ENCODE results near the gene STAT1.

Gene STAT1

GRCh38 chr2:191051825-191052778 lies 38.1 kb upstream of the STAT1 start:
- DNase-seq = no peak
- TF ChIP-seq CTCF (IDR thresholded peaks at IDR 0.05; ENCODE audit: low read depth, low read length) = peak; percentile 68

GRCh38 chr2:191051177-191051576 lies 37.2 kb upstream of the STAT1 start:
- Histone ChIP-seq H3K36me3 (no peaks in the 10 kb centered on the region), H3K27me3 (peaks cover 9% of the 10 kb centered on the region), H3K4me1 (no peaks in the 10 kb centered on the region), H3K4me3 (ENCODE audit: low read depth, low read length) (no peak overlapping the region), H3K9me3 (no peaks in the 10 kb centered on the region)
- TF ChIP-seq CTCF (IDR thresholded peaks at IDR 0.05; ENCODE audit: low read depth, low read length) = no peak
- DNase-seq = no peak

More at GRCh38 chr2:191051825-191052778, 38.1 kb upstream of the STAT1 start:
- Histone ChIP-seq H3K4me3 (ENCODE audit: low read depth, low read length) (peak overlapping the region; percentile 19; the same call in 1 of the 2 replicates), H3K4me1 (no peaks in the 10 kb centered on the region), H3K36me3 (no peaks in the 10 kb centered on the region), H3K9me3 (no peaks in the 10 kb centered on the region), H3K27me3 (peaks cover 9% of the 10 kb centered on the region)

GRCh38 chr2:191050640-191050987 lies 36.6 kb upstream of the STAT1 start:
- H3K27me3 ChIP-seq = peaks cover 9% of the 10 kb centered on the region
- no peak for TF ChIP-seq CTCF (IDR thresholded peaks at IDR 0.05; ENCODE audit: low read depth, low read length)
- no peaks in the 10 kb centered on the region for H3K36me3 ChIP-seq
- no peaks in the 10 kb centered on the region for H3K9me3 ChIP-seq
- no peaks in the 10 kb centered on the region for H3K4me1 ChIP-seq
- DNase-seq = no peak
- no peak overlapping the region for H3K4me3 ChIP-seq (ENCODE audit: low read depth, low read length)

- TF ChIP-seq CTCF (IDR thresholded peaks at IDR 0.05; ENCODE audit: low read depth, low read length) = no peak
- Histone ChIP-seq H3K36me3 (no peaks in the 10 kb centered on the region), H3K4me1 (no peaks in the 10 kb centered on the region), H3K9me3 (no peaks in the 10 kb centered on the region), H3K4me3 (ENCODE audit: low read depth, low read length) (no peak overlapping the region), H3K27me3 (peaks cover 9% of the 10 kb centered on the region)
- no peak for DNase-seq
These were observed 36.0 kb upstream of the STAT1 start for GRCh38 chr2:191049728-191050639.

- Histone ChIP-seq H3K4me1 (no peaks in the 10 kb centered on the region), H3K9me3 (no peaks in the 10 kb centered on the region), H3K27me3 (peaks cover 9% of the 10 kb centered on the region), H3K4me3 (ENCODE audit: low read depth, low read length) (no peak overlapping the region), H3K36me3 (no peaks in the 10 kb centered on the region)
- TF ChIP-seq CTCF (IDR thresholded peaks at IDR 0.05; ENCODE audit: low read depth, low read length) = no peak
- no peak for DNase-seq
These were observed 34.1 kb upstream of the STAT1 start for GRCh38 chr2:191048073-191048472.

Data from BE2C (cell line).